Parathyroid adenoma (tissue), 2 donors: ENCODE data around the gene MUC2.

Source experiments
- H2AFZ ChIP-seq: fragments of 300-600 bp; sonication (generic); one replicate; pipeline ENCODE4 v1.7.0; 2017; ENCODE audit warnings: antibody characterized with exemption, mild to moderate bottlenecking
- H3K27ac ChIP-seq: fragments of 300-600 bp; sonication (generic); one replicate; pipeline ENCODE4 v1.7.0; 2017
- H3K27me3 ChIP-seq: fragments of 300-600 bp; sonication (generic); one replicate; pipeline ENCODE4 v1.7.0; 2017; ENCODE audit warnings: low read length; ENCODE audit not compliant: control insufficient read depth, insufficient read depth
- H3K36me3 ChIP-seq: fragments of 300-600 bp; sonication (generic); one replicate; pipeline ENCODE4 v1.7.0; 2017; ENCODE audit warnings: low read length; ENCODE audit not compliant: control insufficient read depth, insufficient read depth
- H3K4me1 ChIP-seq: fragments of 300-600 bp; sonication (generic); one replicate; pipeline ENCODE4 v1.7.0; 2017; ENCODE audit warnings: control low read depth
- H3K4me2 ChIP-seq: fragments of 300-600 bp; sonication (generic); one replicate; pipeline ENCODE4 v1.7.0; 2017; ENCODE audit warnings: low read length
- H3K4me3 ChIP-seq: fragments of 300-600 bp; sonication (generic); one replicate; pipeline ENCODE4 v1.7.0; 2017; ENCODE audit warnings: low read depth, low read length
- H3K79me2 ChIP-seq: fragments of 300-600 bp; sonication (generic); one replicate; pipeline ENCODE4 v1.7.0; 2017; ENCODE audit warnings: control low read depth
- H3K9ac ChIP-seq: fragments of 300-600 bp; sonication (generic); one replicate; pipeline ENCODE4 v1.7.0; 2017; ENCODE audit warnings: mild to moderate bottlenecking
- H3K9me3 ChIP-seq: fragments of 300-600 bp; sonication (generic); one replicate; pipeline ENCODE4 v1.7.0; 2017; ENCODE audit warnings: low read length; ENCODE audit not compliant: control insufficient read depth
- TF ChIP-seq, protein P1 (sequence below): fragments of 300-600 bp; sonication (generic); IDR thresholded peaks from one replicate; pipeline ENCODE4 v1.7.0; 2017; ENCODE audit warnings: antibody characterized with exemption, mild to moderate bottlenecking
- donor health status: primary hyperparathyroidism.

MUC2 gene

DNA sequence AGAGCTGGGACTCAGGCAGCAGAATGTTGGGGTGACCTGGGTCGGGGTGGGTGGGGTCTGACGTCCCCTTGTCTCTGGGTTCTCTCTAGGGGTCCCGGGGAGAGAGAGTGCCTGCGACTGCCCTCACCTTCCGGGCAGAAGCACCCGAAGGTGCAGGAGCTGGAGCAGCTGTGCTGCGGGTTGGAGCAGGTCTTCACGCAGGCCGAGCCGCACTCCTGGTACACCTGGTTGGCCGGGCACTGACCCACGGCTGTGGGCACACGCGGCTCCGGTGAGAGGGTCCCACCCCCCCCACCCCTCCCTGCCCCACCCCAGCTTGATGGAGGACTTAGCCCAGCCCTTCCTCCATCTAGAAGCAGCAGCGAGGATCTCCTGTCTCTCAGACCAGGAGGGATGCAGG is 44.6 kb upstream of the MUC2 start:
- no peak overlapping the region for H2AFZ ChIP-seq
- no peak overlapping the region for H3K4me3 ChIP-seq
- H3K4me1 ChIP-seq: no peaks in the 10 kb centered on the region
- H3K27me3 ChIP-seq: no peaks in the 10 kb centered on the region
- TF ChIP-seq, protein P1, sequence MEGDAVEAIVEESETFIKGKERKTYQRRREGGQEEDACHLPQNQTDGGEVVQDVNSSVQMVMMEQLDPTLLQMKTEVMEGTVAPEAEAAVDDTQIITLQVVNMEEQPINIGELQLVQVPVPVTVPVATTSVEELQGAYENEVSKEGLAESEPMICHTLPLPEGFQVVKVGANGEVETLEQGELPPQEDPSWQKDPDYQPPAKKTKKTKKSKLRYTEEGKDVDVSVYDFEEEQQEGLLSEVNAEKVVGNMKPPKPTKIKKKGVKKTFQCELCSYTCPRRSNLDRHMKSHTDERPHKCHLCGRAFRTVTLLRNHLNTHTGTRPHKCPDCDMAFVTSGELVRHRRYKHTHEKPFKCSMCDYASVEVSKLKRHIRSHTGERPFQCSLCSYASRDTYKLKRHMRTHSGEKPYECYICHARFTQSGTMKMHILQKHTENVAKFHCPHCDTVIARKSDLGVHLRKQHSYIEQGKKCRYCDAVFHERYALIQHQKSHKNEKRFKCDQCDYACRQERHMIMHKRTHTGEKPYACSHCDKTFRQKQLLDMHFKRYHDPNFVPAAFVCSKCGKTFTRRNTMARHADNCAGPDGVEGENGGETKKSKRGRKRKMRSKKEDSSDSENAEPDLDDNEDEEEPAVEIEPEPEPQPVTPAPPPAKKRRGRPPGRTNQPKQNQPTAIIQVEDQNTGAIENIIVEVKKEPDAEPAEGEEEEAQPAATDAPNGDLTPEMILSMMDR: no peak
- no peaks in the 10 kb centered on the region for H3K9me3 ChIP-seq
- no peaks in the 10 kb centered on the region for H3K36me3 ChIP-seq
- H3K4me2 ChIP-seq: no peak overlapping the region
- no peaks in the 10 kb centered on the region for H3K79me2 ChIP-seq
- no peak overlapping the region for H3K27ac ChIP-seq
- no peak overlapping the region for H3K9ac ChIP-seq

DNA sequence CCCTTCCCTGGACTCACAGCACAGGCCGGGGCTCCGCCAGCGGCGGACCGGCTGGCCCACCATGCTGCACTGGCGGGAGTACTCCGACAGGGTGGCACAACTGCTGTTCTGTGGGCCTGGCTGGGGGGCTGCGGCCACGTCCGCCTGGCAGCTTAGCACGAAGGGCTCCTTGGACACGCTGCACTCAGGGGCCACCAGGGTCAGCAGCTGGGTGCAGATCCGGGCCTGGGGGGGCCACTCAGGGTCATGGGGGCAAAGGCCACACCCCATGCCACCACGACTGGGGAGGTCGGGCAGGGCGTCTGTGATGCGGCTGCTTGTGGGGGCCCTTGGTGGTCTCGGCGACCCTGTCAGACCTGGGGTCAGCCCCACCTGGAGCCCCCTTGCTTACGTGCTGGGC is 44.1 kb upstream of the MUC2 start:
- Histone ChIP-seq H3K27me3 (no peaks in the 10 kb centered on the region), H2AFZ (no peak overlapping the region)
- TF ChIP-seq, protein P1: no peak

DNA sequence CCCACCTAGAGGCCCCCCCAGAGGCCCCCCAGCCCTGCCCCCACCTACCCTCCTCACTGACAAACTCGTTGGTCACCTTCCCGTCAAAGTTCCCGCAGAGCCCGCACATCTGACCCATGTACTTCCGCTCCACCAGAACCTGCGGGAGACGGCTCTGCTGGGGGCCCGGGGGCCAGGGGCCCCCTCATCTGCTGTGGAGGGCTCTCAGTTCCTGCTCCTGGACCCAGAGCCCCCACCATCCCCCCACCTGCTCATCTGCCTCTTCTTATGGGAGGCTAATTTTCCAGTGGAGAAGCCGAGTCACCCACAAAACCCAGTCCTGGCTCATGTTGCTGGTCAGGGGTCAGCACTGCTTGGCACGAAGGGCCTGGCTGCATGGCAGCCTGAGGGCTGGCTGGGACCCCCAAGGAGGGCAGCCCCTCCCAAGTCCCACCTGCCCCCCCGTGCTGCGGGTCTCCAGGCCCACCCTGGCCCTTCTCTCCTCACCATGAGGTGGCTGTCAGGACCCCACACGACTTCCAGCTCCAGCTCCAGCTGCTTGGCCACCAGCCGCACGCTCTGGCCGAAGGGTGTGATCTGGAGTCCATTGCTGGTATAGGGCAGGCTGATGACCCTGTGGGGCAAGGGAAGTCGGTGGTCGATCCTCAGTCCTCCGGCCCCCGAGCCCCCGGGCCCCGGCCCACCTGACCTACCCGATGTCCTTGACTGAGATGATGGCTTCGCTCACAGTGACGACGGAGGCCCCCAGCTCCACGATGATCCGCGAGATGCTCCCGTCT is 43.4 kb upstream of the MUC2 start:
- Histone ChIP-seq H3K9ac (no peak overlapping the region), H3K27ac (no peak overlapping the region), H3K36me3 (no peaks in the 10 kb centered on the region), H3K4me3 (no peak overlapping the region), H3K4me1 (no peaks in the 10 kb centered on the region), H2AFZ (no peak overlapping the region), H3K79me2 (no peaks in the 10 kb centered on the region), H3K9me3 (no peaks in the 10 kb centered on the region), H3K27me3 (no peaks in the 10 kb centered on the region), H3K4me2 (no peak overlapping the region)
- TF ChIP-seq, protein P1: no peak

More for the DNA sequence above, 44.1 kb upstream of the MUC2 start:
- Histone ChIP-seq H3K79me2 (no peaks in the 10 kb centered on the region), H3K9me3 (no peaks in the 10 kb centered on the region), H3K4me2 (no peak overlapping the region), H3K9ac (no peak overlapping the region), H3K4me1 (no peaks in the 10 kb centered on the region), H3K27ac (no peak overlapping the region), H3K36me3 (no peaks in the 10 kb centered on the region), H3K4me3 (no peak overlapping the region)

DNA sequence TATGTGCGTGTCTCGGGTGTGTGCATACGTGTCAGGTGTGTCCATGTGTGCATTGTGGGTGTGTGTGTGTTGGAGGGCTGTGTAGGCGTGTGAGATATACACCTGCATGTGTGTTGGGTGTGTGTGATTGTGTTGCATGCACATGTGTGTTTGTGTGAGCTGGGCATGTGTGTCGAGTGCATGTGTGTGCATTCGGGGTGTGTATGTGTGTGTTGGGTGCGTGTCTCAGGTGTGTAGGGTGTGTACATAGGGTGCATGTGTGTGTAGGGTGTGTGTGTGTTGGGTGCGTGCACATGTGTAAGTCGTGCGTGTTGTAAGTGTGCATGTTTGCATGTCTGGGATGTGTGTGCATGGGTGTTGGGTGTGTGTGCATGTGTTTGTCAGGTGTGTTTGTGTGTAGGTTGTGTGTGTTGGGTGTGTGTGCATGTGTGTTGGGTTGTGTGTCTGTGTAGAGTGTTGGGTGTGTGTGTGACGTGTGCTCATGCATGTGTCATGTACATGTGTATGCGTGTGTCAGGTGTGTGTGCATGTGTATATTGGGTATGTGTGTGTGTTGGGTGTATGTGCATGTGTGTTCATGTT is 42.3 kb upstream of the MUC2 start:
- Histone ChIP-seq H3K36me3 (no peaks in the 10 kb centered on the region), H3K9me3 (no peaks in the 10 kb centered on the region), H3K79me2 (no peaks in the 10 kb centered on the region), H3K27me3 (no peaks in the 10 kb centered on the region), H3K9ac (no peak overlapping the region), H3K4me1 (no peaks in the 10 kb centered on the region), H2AFZ (no peak overlapping the region), H3K4me2 (no peak overlapping the region), H3K27ac (no peak overlapping the region), H3K4me3 (no peak overlapping the region)
- TF ChIP-seq, protein P1: no peak
